H1 (cell line): ENCODE data around the gene PAX3. TPM values are rescaled to one million over a fixed set of nuclear protein-coding genes. Genes with fewer than 3 reads are reported as not detected.

Experiments used
- CTCF ChIA-PET: fragments of 300-600 bp; sonication (Branson Sonifier 250); formaldehyde crosslinking; loops from one replicate; lab custom pipeline; 2021; ENCODE audit not compliant: partially characterized antibody; lab: Charles Lee
- POLR2A ChIA-PET: fragments of 300-600 bp; sonication (Branson Sonifier 250); formaldehyde crosslinking; loops from one replicate; lab custom pipeline; 2021; ENCODE audit warnings: inconsistent platforms; ENCODE audit not compliant: partially characterized antibody; lab: Charles Lee
- DNase-seq, 2 experiments: peaks; one replicate each; pipeline versions ENCODE4 v3.0.0 to v3.0.0-alpha.2; 2010 to 2022; ENCODE audit warnings: low spot score in 2 of 2, low read depth in 1 of 2, mixed read lengths in 1 of 2
- FAIRE-seq: peaks from 2 replicates; lab custom pipeline; 2011; peaks lifted over from hg19 to GRCh38; lab: Jason Lieb, UNC
- H2AFZ ChIP-seq: 2 replicates; pipeline ENCODE4 v1.8.1; 2012; ENCODE audit warnings: low read length, inconsistent platforms
- H2AK5ac ChIP-seq: 2 replicates; pipeline ENCODE4 v1.6.1; 2013; ENCODE audit warnings: low read depth, low read length
- H2BK120ac ChIP-seq: replicated peaks from 2 replicates; pipeline ENCODE3; 2013; ENCODE audit warnings: low read depth, low read length, inconsistent platforms
- H2BK12ac ChIP-seq: 2 replicates; pipeline ENCODE4 v1.6.1; 2013; ENCODE audit warnings: low read depth, low read length
- H2BK15ac ChIP-seq: 2 replicates; pipeline ENCODE4 v1.6.1; 2013; ENCODE audit warnings: low read length
- H2BK20ac ChIP-seq: 2 replicates; pipeline ENCODE4 v1.6.1; 2013; ENCODE audit warnings: low read length
- H2BK5ac ChIP-seq: 2 replicates; pipeline ENCODE4 v1.6.1; 2013; ENCODE audit warnings: low read depth, low read length
- H3K14ac ChIP-seq: 2 replicates; pipeline ENCODE4 v1.6.1; 2013; ENCODE audit warnings: inconsistent platforms; ENCODE audit not compliant: insufficient read length
- H3K18ac ChIP-seq: 2 replicates; pipeline ENCODE4 v1.6.1; 2013; ENCODE audit warnings: low read length; ENCODE audit errors: extremely low read depth
- H3K23ac ChIP-seq: 2 replicates; pipeline ENCODE4 v1.6.1; 2013; ENCODE audit warnings: inconsistent platforms; ENCODE audit not compliant: insufficient read length
- H3K23me2 ChIP-seq: 2 replicates; pipeline ENCODE4 v1.6.1; 2013; ENCODE audit warnings: low read depth, low read length
- H3K27ac ChIP-seq: 2 replicates; pipeline ENCODE4 v1.6.1; 2011; ENCODE audit warnings: low read depth, low read length, inconsistent platforms
- H3K27me3 ChIP-seq, 4 experiments: replicated peaks in 1 of 4; 1 replicate in 1 of 4; 2 replicates in 3 of 4; pipeline versions ENCODE4 v1.6.1 to v1.8.1; 2011 to 2013; ENCODE audit warnings: low read length in 3 of 4, mild to moderate bottlenecking in 3 of 4, inconsistent platforms in 2 of 4, mixed read lengths in 2 of 4, moderate library complexity in 1 of 4; ENCODE audit not compliant: control insufficient read depth in 3 of 4, insufficient read depth in 3 of 4; ENCODE audit errors: extremely low read depth in 1 of 4
- H3K36me3 ChIP-seq, 4 experiments: 2 replicates each; pipeline versions ENCODE4 v1.6.1 to v1.8.1; 2011 to 2013; ENCODE audit warnings: mild to moderate bottlenecking in 4 of 4, low read length in 3 of 4, moderate library complexity in 2 of 4, control low read depth in 1 of 4, inconsistent platforms in 1 of 4; ENCODE audit not compliant: insufficient read depth in 4 of 4, control insufficient read depth in 2 of 4
- H3K4ac ChIP-seq: replicated peaks from 2 replicates; pipeline ENCODE3; 2013; ENCODE audit warnings: low read length, low read depth, mixed read lengths, inconsistent platforms; ENCODE audit not compliant: insufficient read length
- H3K4me1 ChIP-seq, 4 experiments: replicated peaks in 1 of 4; 1 replicate in 1 of 4; 2 replicates in 3 of 4; pipeline versions ENCODE4 v1.6.1 to v1.8.1; 2011 to 2013; ENCODE audit warnings: low read length in 3 of 4, inconsistent platforms in 2 of 4, mixed read lengths in 1 of 4; ENCODE audit not compliant: insufficient read depth in 4 of 4, control insufficient read depth in 3 of 4
- H3K4me2 ChIP-seq, 2 experiments: 2 replicates each; pipeline versions ENCODE4 v1.6.1 to v1.8.1; 2011 to 2013; ENCODE audit warnings: low read depth in 2 of 2, low read length in 2 of 2, control low read depth in 1 of 2, inconsistent platforms in 1 of 2, mild to moderate bottlenecking in 1 of 2; ENCODE audit not compliant: insufficient read depth in 1 of 2
- H3K4me3 ChIP-seq, 4 experiments: fragments of 200-600, 300-600 bp in 1 of 4; sonication (generic), shearing (Covaris generic), sonication (Bioruptor Twin) in 1 of 4; 2 replicates each; pipeline versions ENCODE4 v1.5.1 to v1.8.1; 2011 to 2016; ENCODE audit warnings: low read length in 4 of 4, low read depth in 3 of 4, control low read depth in 2 of 4, inconsistent platforms in 2 of 4, mild to moderate bottlenecking in 2 of 4, mixed read lengths in 1 of 4, moderate library complexity in 1 of 4; ENCODE audit not compliant: insufficient read depth in 2 of 4; ENCODE audit errors: extremely low read depth in 1 of 4
- H3K56ac ChIP-seq: replicated peaks from 2 replicates; pipeline ENCODE3; 2013; ENCODE audit warnings: low read depth, mild to moderate bottlenecking, mixed read lengths, low read length, inconsistent platforms; ENCODE audit not compliant: insufficient read length
- H3K79me1 ChIP-seq: 2 replicates; pipeline ENCODE4 v1.6.1; 2013; ENCODE audit warnings: low read depth, low read length, control low read depth
- H3K79me2 ChIP-seq, 2 experiments: 2 replicates each; pipeline versions ENCODE4 v1.6.1 to v1.8.1; 2012 to 2013; ENCODE audit warnings: low read length in 2 of 2, mild to moderate bottlenecking in 2 of 2, inconsistent platforms in 1 of 2; ENCODE audit not compliant: insufficient read depth in 2 of 2, control insufficient read depth in 1 of 2
- H3K9ac ChIP-seq, 4 experiments: replicated peaks in 1 of 4; 1 replicate in 1 of 4; 2 replicates in 3 of 4; pipeline versions ENCODE4 v1.6.1 to v1.8.1; 2011 to 2013; ENCODE audit warnings: low read depth in 3 of 4, low read length in 3 of 4, control low read depth in 2 of 4, mild to moderate bottlenecking in 2 of 4, moderate library complexity in 2 of 4, inconsistent platforms in 1 of 4; ENCODE audit errors: extremely low read depth in 1 of 4
- H3K9me3 ChIP-seq, 2 experiments: 2 replicates each; pipeline versions ENCODE4 v1.6.1 to v1.8.1; 2012 to 2013; ENCODE audit warnings: mild to moderate bottlenecking in 2 of 2, moderate library complexity in 2 of 2, control low read depth in 1 of 2, inconsistent platforms in 1 of 2, low read depth in 1 of 2, low read length in 1 of 2, mixed read lengths in 1 of 2; ENCODE audit not compliant: insufficient read depth in 2 of 2
- H4K20me1 ChIP-seq, 2 experiments: replicated peaks in 1 of 2; 2 replicates each; pipeline versions ENCODE3 to v1.8.1; 2011 to 2013; ENCODE audit warnings: inconsistent platforms in 2 of 2, low read length in 2 of 2, mild to moderate bottlenecking in 1 of 2; ENCODE audit not compliant: insufficient read depth in 2 of 2, control insufficient read depth in 1 of 2
- H4K5ac ChIP-seq: 2 replicates; pipeline ENCODE4 v1.6.1; 2013; ENCODE audit warnings: low read length, low read depth, mixed read lengths, inconsistent platforms; ENCODE audit not compliant: insufficient read length
- H4K8ac ChIP-seq: 2 replicates; pipeline ENCODE4 v1.8.0; 2013; ENCODE audit warnings: mild to moderate bottlenecking, moderate library complexity, low read length, inconsistent platforms; ENCODE audit not compliant: insufficient read depth; ENCODE audit errors: extremely low read depth
- H4K91ac ChIP-seq: replicated peaks from 2 replicates; pipeline ENCODE3; 2013; ENCODE audit warnings: low read length, mixed read lengths, inconsistent platforms; ENCODE audit not compliant: insufficient read length
- BACH1 ChIP-seq: IDR thresholded peaks from 2 replicates; pipeline ENCODE4 v1.6.1; 2012; ENCODE audit warnings: low read length, improper control_type of control experiment
- EZH2 ChIP-seq: fragments of 200-600 bp; sonication (generic); IDR thresholded peaks from 2 replicates; pipeline ENCODE4 v1.7.1; 2012; ENCODE audit warnings: low read depth, mild to moderate bottlenecking, moderate library complexity, low read length, inconsistent platforms; ENCODE audit not compliant: severe bottlenecking
- POLR2AphosphoS5 ChIP-seq: IDR thresholded peaks from 2 replicates; pipeline ENCODE4 v1.6.1; 2011; ENCODE audit warnings: low read depth, low read length
- RAD21 ChIP-seq, 2 experiments: IDR thresholded peaks in 1 of 2; conservative IDR thresholded peaks in 1 of 2; 2 replicates each; pipeline ENCODE4 v1.6.1; 2011; ENCODE audit warnings: low read depth in 2 of 2, low read length in 2 of 2, improper control_type of control experiment in 1 of 2, inconsistent platforms in 1 of 2, mild to moderate bottlenecking in 1 of 2, moderate library complexity in 1 of 2
- RBBP5 ChIP-seq: IDR thresholded peaks from 2 replicates; pipeline ENCODE4 v1.7.1; 2012; ENCODE audit warnings: low read depth, mild to moderate bottlenecking, inconsistent platforms, low read length, moderate library complexity, borderline replicate concordance
- SIRT6 ChIP-seq: IDR thresholded peaks from one replicate; pipeline ENCODE4 v1.7.1; 2012; ENCODE audit warnings: low read length, inconsistent platforms
- polyA plus RNA-seq, 7 experiments: library from polyadenylated mRNA; depleted of rRNA in 3 of 7; stranded (reverse) in 5 of 7; unstranded in 2 of 7; fragments of >200 nt in 5 of 7; fragments of 200-250 nt in 2 of 7; gene quantifications; 1 replicate in 5 of 7; 2 replicates in 1 of 7; 4 replicates in 1 of 7; pipeline versions ENCODE4 v1.2.1 to v1.2.3, GENCODE V29; 2011 to 2013; ENCODE audit warnings: missing spikeins in 2 of 7, mixed read lengths in 2 of 7
- total RNA-seq: library from RNA; stranded (reverse); fragmentation: NEBNext Ultra II Directional; extraction: Animal tissue kit (Norgen Biotek cat#: 25700); gene quantifications from 2 replicates; pipeline ENCODE4 v1.2.1, GENCODE V29; 2021
- TF ChIP-seq, protein P1 (sequence below): IDR thresholded peaks from 2 replicates; pipeline ENCODE4 v1.6.1; 2012; ENCODE audit warnings: low read length, inconsistent platforms

The PAX3 gene
- total and polyA plus RNA-seq, 2 of the 8 experiments (the other 6 are each of a cell fraction or from before 2014, with no cell fraction given), result 0.33 TPM; not detected in 1

DNA sequence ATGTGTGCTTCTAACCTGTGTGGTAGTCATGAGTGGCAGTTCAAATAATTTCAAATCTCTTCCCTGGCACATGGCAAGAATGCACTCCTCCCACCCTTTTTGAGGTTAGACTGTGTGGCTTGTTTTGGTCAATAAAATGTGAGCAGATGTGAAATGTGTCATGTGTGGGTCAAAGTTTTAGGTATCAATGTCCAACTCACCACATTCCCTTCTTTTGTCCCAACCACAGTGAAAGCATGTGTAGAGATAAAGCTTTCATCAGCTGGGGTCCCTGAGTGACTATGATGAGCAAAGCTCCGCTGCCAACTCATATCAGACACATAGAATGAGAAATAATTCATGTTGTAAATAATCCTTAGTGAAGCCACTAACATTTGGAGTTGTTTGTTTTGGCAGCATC lies 118.2 kb downstream of the PAX3 start (continued):
- TF ChIP-seq EZH2, result no peak
- TF ChIP-seq, all 59 proteins: peak for 0

DNA sequence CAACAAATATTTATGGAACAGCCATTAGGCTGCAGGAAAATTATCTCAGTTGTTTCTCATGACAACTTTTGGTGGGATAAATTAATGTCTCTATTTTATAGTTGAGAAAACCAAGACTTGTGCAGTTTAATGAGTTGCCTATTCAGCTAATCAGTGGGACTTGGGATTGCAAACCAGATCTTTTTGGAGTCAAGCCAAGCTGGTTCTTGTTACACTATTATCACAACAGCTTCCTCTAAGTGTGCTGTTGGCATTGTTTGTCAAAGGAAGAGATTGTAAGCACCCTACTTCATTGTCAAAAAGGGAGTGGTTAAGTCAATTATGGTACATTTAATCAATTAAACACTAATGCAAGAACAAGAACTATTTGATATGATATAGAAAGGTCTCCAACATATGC lies 119.2 kb downstream of the PAX3 start:
- CTCF ChIA-PET, result no interaction called here
- no peak overlapping the region for H3K4ac ChIP-seq
- no peak overlapping the region for H2BK15ac ChIP-seq
- TF ChIP-seq RBBP5, result no peak
- no peak for TF ChIP-seq SIRT6
- no peak for TF ChIP-seq RAD21 (IDR thresholded peaks at IDR 0.05 in 1 of 2, conservative IDR thresholded peaks at IDR 0.05 in 1 of 2; ENCODE audit: low read depth in 2 of 2, low read length in 2 of 2)
- TF ChIP-seq, protein P1, sequence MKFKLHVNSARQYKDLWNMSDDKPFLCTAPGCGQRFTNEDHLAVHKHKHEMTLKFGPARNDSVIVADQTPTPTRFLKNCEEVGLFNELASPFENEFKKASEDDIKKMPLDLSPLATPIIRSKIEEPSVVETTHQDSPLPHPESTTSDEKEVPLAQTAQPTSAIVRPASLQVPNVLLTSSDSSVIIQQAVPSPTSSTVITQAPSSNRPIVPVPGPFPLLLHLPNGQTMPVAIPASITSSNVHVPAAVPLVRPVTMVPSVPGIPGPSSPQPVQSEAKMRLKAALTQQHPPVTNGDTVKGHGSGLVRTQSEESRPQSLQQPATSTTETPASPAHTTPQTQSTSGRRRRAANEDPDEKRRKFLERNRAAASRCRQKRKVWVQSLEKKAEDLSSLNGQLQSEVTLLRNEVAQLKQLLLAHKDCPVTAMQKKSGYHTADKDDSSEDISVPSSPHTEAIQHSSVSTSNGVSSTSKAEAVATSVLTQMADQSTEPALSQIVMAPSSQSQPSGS, result no peak
- no peak for TF ChIP-seq POLR2AphosphoS5
- TF ChIP-seq BACH1, result no peak
- no peak overlapping the region for H2BK120ac ChIP-seq
- H3K9me3 ChIP-seq, result no peaks in the 10 kb centered on the region
- no peak overlapping the region for H3K23ac ChIP-seq
- no peak overlapping the region for H4K91ac ChIP-seq
- no peak overlapping the region for H3K56ac ChIP-seq
- H3K23me2 ChIP-seq, result no peaks in the 10 kb centered on the region
- no peak overlapping the region for H2AK5ac ChIP-seq
- no peak overlapping the region for H2BK20ac ChIP-seq
- POLR2A ChIA-PET, result no interaction called here
- FAIRE-seq, result no peak
- H2BK12ac ChIP-seq, result no peak overlapping the region
- no peak overlapping the region for H3K18ac ChIP-seq
- H3K79me2 ChIP-seq, result no peaks in the 10 kb centered on the region
- H2BK5ac ChIP-seq, result no peak overlapping the region
- no peaks in the 10 kb centered on the region for H4K20me1 ChIP-seq
- H4K5ac ChIP-seq, result no peak overlapping the region
- H3K9ac ChIP-seq, result no peak overlapping the region
- H3K4me3 ChIP-seq, result no peak overlapping the region
- H3K4me2 ChIP-seq, result no peak overlapping the region
- H4K8ac ChIP-seq, result no peak overlapping the region
- no peaks in the 10 kb centered on the region for H3K79me1 ChIP-seq
- no peak overlapping the region for H3K27ac ChIP-seq
- H3K4me1 ChIP-seq, result peaks cover 0 to 3% (median 0%) of the 10 kb centered on the region in 4 experiments; a peak in 1 of 7 replicates
- no peak overlapping the region for H3K14ac ChIP-seq
- no peaks in the 10 kb centered on the region; a peak in 1 of 8 replicates for H3K36me3 ChIP-seq
- no peak overlapping the region for H2AFZ ChIP-seq
- no peaks in the 10 kb centered on the region; a peak in 1 of 7 replicates for H3K27me3 ChIP-seq
- no peak for DNase-seq
